Ishikawa (cell line): ENCODE data around the gene FCN2.

Experiments used
- CEBPB ChIP-seq: IDR thresholded peaks from 2 replicates; pipeline ENCODE4 v1.6.1; 2012
- CREB1 ChIP-seq: IDR thresholded peaks from 2 replicates; pipeline ENCODE4 v1.6.1; 2012; ENCODE audit warnings: low read depth
- EGR1 ChIP-seq: IDR thresholded peaks from 2 replicates; pipeline ENCODE4 v1.6.1; 2012
- EP300 ChIP-seq: IDR thresholded peaks from 2 replicates; pipeline ENCODE4 v1.6.1; 2012; ENCODE audit warnings: borderline replicate concordance
- FOXM1 ChIP-seq: IDR thresholded peaks from 2 replicates; pipeline ENCODE4 v1.6.1; 2012; ENCODE audit warnings: low read depth, borderline replicate concordance
- NFIC ChIP-seq: IDR thresholded peaks from 2 replicates; pipeline ENCODE4 v1.6.1; 2012
- TAF1 ChIP-seq: IDR thresholded peaks from 2 replicates; pipeline ENCODE4 v1.6.1; 2012; ENCODE audit warnings: low read depth, mild to moderate bottlenecking
- TCF12 ChIP-seq: IDR thresholded peaks from 2 replicates; pipeline ENCODE4 v1.6.1; 2012; ENCODE audit warnings: low read depth
- YY1 ChIP-seq: IDR thresholded peaks from 2 replicates; pipeline ENCODE4 v1.6.1; 2012; ENCODE audit warnings: low read depth
- ZBTB7A ChIP-seq: IDR thresholded peaks from 2 replicates; pipeline ENCODE4 v1.6.1; 2012; ENCODE audit warnings: low read depth
- TF ChIP-seq, protein P1 (sequence below): IDR thresholded peaks from 2 replicates; pipeline ENCODE4 v1.6.1; 2012
- TF ChIP-seq, protein P2 (sequence below): IDR thresholded peaks from 2 replicates; pipeline ENCODE4 v1.6.1; 2012; ENCODE audit warnings: low read depth, mild to moderate bottlenecking

DNA sequence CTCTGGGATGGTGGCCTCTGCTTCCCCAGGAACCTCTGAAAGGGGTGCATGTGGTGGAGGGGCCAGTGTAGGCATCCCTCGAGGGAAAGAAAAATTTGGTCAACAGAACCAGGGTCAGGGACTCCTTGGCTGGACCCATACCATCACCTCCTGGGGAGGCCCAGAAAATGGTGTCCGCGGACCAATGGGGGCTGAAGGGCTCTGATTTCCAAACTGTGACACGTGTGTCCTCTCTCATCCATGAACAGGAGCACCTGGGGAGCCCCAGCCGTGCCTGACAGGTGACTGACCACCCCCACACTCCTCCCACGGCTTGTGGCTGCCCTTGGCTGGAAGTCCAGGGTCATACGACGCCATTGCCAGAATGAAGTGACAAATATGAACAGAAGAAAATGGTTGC lies 3.9 kb downstream of the FCN2 start:
- TF ChIP-seq ZBTB7A (no peak), TCF12 (no peak), EP300 (no peak), YY1 (no peak), CREB1 (no peak), CEBPB (no peak), TAF1 (no peak), EGR1 (no peak), FOXM1 (no peak), NFIC (no peak)
- TF ChIP-seq, protein P1, sequence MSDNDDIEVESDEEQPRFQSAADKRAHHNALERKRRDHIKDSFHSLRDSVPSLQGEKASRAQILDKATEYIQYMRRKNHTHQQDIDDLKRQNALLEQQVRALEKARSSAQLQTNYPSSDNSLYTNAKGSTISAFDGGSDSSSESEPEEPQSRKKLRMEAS: no peak
- TF ChIP-seq, protein P2, sequence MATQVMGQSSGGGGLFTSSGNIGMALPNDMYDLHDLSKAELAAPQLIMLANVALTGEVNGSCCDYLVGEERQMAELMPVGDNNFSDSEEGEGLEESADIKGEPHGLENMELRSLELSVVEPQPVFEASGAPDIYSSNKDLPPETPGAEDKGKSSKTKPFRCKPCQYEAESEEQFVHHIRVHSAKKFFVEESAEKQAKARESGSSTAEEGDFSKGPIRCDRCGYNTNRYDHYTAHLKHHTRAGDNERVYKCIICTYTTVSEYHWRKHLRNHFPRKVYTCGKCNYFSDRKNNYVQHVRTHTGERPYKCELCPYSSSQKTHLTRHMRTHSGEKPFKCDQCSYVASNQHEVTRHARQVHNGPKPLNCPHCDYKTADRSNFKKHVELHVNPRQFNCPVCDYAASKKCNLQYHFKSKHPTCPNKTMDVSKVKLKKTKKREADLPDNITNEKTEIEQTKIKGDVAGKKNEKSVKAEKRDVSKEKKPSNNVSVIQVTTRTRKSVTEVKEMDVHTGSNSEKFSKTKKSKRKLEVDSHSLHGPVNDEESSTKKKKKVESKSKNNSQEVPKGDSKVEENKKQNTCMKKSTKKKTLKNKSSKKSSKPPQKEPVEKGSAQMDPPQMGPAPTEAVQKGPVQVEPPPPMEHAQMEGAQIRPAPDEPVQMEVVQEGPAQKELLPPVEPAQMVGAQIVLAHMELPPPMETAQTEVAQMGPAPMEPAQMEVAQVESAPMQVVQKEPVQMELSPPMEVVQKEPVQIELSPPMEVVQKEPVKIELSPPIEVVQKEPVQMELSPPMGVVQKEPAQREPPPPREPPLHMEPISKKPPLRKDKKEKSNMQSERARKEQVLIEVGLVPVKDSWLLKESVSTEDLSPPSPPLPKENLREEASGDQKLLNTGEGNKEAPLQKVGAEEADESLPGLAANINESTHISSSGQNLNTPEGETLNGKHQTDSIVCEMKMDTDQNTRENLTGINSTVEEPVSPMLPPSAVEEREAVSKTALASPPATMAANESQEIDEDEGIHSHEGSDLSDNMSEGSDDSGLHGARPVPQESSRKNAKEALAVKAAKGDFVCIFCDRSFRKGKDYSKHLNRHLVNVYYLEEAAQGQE: no peak
